NOMO-1 treated with DMSO at 0.1 percent for 48 hours (cell line): ENCODE results near the gene PPFIA3.
"Not testable (repeated sequence)": the region's sequence is repeated elsewhere in the genome, so short reads cannot be mapped to it uniquely, and the experiment has no call there.

ENCODE experiments used
- DNase-seq: peaks from one replicate; lab custom pipeline; 2025; ENCODE audit not compliant: unreplicated experiment; lab: John Stamatoyannopoulos, UW

PPFIA3 gene

DNA sequence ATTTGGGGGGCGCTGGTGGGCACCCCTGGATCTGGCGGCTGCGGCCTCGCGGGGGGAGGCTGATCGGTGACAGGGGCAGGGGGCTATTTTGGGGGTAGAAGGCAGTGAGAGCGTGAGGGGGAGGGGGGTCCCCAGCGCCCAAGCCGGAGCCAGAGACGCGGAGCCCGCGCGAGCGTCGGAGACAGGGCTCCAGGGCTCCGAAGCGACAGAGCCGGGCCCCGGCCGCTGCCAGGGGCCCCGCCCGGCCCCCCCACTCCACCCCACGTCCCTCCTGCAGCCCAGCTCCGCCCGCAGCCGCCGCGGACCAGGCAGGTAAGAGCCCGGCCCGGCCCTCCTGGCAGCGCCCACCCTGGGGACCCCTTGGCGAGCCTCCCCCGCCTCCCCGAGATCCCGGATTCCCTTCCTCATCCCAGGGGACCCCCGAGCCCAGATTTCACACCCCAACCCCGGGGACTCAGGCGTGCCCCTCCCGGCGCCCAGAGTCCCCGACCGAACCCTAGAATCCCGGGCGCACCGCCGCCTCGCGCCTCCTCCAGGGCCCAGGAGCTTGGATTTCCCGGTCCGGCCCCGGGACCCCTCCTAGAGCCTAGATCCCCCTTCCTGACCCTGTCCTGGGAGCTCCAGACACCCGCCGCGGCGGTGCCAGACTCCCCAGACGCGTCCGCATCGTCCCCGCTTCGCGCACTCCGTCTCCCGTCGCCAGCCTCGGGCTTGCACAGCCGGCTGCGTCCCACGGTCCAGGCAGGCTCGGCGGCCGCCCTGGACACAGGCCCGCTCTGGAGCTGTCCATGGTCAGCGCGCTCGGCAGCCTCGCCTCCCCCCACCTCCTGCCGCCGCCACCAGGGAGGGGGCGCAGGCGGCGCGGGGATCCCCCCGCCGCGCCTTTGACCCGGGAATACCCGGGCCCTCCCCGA is at the start of gene PPFIA3:
Gene PPFIA3 (plus strand): TSS at position 134 of the 914 bp plus-strand sequence. CDS start 8,330 bp downstream, outside the sequence.
- no peak for DNase-seq

DNA sequence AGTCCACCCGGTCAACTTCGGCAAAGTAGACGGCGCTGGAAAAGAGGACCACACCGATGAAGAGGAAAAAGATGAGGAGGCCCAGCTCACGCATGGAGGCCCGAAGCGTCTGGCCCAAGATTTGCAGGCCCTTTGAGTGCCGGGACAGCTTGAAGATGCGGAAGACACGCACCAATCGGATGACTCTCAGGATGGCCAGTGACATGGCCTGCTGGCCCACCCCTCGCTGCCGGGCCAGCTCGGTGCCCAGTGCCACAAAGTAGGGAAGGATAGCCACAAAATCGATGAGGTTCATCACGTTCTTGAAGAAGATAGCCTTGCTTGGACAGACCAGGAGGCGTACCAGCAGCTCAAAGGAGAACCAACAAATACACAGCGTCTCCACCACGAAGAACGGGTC is 48.9 kb upstream of the PPFIA3 start:
- no peak for DNase-seq

DNA sequence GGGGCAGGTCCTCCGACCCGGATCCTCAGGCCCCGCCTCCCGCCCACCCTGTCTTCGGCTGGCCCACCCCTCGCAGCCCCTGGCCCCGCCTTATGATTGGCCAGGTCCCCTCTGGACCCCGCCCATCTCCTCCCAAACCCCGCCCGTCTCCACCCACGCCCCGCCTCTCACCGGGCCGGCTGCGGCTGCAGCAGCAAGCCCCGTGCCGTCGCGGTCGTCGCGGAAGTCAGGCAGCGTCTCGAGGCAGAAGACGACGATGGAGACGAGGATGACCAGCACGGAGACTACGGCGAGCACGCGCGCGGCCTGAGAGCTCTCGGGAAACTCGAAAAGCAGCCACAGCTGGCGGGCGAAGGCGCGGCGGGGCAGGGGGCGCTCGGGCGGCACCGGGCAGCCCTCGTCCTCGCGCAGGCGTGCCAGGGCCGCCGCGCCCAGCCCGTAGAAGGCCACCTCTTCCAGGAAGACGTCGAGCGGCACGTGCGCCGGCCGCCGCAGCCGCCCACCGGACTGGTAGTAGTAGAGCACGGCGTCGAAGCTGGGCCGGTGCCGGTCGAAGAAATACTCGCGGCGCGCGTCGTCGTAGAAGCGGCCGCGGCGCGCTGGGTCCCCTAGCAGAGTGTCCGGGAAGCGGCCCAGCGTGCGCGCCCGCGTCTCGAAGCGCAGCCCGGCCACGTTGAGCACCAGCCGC is 47.3 kb upstream of the PPFIA3 start:
- DNase-seq: no peak

DNA sequence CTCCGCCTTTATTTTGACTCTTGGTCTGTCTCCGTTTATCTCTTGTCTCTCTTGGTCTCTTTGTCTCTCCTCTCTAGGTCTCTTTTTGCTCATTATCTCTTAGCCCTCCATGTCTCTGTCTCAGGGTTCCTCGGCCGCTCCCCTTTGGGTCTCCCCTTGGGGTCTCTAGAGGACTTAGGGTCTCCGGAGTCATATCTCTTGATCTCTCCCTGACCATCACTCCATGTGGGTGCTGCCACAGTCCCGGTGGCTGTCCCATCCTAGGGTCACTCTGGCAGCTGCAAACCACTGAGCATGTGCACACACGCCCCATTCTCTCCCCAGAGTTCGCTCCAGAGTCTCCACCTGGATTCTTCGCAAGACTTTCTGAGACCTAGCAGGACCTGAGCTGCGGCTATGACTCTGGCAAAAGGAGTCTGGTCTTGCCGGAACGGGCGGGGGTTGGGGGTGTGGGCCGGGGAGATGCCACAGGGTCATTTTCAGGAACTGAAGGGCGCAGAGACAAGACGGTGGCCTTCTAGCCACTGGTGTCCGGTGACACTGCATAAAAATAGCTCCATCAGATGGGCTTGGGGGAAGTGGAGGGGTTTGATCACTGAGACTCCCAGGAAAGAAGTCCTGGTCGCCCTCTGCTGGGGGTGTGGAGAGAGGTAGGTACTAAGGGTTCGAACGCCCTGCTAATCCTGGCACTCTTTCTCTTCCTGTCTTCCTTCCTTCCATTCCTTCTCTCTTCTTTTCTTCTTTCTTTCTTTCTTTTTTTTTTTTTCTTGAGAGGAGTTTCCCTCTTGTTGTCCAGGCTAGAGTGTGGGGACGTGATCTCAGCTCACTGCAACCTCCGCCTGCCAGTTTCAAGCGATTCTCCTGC is 45.6 kb upstream of the PPFIA3 start:
- DNase-seq: peak; percentile 18

DNA sequence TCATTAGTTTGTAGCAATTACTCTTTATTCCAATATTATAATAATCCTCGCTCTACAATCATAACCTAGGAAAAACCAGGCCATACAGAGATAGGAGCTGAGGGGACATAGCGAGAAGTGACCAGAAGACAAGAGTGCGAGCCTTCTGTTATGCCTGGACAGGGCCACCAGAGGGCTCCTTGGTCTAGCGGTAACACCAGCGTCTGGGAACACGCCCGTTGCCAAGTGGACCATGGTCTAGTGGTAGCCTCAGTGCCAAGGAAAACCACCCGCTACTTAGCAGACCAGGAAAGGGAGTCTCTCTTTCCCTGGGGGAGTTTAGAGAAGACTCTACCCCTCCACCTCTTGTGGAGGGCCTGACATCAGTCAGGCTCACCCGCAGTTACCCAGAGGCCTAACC is 44.5 kb upstream of the PPFIA3 start:
- DNase-seq: not testable (repeated sequence)

DNA sequence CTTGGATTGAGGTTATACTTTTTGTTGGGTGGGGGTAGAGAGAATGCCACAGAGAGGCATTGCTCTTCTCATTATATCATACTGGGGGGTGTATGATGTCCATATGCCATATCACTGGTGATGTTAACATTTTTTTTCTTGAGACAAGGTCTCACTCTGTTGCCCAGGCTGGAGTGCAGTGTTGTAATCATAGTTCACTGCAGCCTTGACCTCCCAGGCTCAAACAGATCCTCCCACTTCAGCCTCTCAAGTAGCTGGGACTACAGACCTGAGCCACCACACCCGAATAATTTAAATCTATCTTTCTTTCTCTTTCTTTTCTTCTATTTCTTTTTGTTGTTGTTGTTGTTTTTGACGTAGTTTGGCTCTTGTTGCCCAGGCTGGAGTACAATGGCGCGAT is 39.0 kb upstream of the PPFIA3 start:
- no peak for DNase-seq

DNA sequence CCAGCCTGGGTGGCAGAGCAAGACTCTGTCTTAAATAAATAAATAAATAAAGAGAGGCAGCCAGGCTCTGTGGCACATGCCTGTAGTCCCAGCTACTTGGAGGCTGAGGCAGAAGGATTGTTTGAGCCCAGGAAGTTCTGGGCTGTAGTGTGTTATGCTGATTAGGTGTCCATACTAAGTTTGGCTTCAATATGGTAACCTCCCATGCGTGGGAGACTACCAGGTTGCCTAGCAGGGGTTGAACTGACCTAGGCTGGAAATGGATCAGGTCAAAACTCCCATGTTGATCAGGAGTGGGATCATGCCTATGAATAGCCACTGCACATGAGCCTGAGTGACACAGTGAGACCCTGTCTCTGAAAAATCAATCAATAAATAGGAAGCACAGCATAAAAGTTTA is 38.1 kb upstream of the PPFIA3 start:
- no peak for DNase-seq

DNA sequence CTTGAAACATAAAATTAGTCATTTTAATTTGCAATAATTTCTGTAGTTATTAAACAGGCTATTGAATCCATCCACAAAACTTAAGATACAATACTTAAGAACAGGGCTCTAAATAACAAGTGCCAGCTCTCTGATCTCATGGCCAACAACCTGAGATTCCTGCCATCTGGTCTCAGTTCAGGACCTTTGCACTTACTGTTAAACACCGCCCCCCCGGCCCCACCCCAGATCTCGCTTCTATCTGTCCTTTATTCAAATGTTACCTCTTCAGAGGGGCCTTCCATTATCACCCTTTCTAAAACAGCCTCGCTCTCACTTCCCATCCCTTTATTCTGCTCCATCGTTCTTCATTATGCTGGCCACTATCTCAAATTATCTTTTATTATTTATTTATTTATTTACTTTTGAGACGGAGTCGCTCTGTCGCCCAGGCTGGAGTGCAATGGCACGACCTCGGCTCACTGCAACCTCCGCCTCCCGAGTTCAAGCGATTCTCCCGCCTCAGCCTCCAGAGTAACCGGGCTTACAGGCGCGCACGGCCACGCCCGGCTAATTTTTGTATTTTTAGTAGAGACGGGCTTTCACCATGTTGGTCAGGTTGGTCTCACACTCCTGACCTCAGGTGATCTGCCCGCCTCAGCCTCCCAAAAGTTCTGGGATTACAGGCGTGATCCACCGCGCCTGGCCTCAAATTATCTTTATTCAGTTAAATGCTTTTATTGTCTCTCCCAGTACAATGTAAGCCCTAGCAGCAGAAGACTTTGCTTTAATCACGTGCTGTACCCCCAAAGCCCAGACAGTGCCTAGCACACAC is 34.9 kb upstream of the PPFIA3 start:
- DNase-seq: no peak

DNA sequence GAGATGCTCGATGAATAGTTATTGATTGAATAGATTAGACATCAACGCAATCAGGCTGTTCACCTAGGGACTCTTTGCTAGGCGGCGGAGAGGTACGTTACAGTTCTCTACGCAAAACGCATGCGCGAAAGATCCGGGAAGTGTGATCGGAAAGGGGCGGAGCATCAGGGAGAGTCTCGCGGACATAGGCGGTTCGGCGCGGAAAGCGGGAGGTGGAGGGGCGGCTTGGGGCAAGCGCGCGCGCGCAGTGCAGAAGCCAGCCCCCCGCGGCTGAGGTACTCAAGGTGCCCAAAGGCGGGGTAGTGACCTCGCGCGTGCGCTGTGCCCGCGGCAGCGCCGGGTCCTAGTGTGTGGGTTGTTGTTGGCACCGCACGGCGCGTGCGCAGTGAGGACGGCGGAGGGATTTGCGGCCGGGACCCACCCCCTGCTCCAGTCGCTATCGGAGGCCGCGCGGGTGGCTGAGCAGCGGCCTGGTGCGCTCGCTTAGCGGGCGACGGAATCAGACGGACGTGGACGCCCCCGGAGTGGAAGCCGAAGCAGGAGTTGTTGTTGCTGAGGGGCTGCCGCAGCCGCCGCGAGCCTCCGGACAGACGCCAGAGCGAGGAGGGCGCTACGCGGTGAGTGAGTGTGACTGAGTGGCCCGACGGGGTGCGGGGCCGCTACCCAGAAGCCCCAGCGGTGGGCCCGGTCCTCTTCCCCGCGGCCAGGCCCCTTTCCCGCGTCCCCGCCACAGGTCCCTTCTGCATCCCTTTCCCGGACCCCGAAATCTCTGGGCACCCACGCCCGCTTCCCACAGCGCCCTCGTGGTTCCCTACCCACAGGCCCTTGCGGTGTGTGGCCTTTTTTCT is 34.1 kb upstream of the PPFIA3 start, which contains the start of gene SNRNP70:
Gene SNRNP70 (plus strand): TSS at position 432 of the 848 bp plus-strand sequence. CDS start 964 bp downstream, outside the sequence.
- peak; percentile 99 for DNase-seq

DNA sequence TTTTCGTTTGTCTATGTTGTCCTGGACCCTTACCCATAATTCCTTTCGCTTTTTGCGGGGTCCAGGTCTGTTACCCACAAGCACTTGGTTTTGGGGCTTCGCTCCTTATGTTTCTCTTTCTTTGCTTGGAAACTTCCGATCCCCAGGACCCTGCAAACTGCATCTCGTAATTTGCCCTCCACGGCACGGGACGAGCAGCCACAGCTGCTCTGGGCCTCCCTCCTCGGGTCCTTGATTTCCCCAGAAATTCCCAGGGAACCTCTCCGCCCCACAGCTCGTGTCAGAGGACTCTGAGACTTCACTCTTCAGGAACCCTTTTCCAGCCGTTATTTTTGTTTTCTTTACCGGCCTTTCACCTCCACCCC is 33.5 kb upstream of the PPFIA3 start:
- no peak for DNase-seq

DNA sequence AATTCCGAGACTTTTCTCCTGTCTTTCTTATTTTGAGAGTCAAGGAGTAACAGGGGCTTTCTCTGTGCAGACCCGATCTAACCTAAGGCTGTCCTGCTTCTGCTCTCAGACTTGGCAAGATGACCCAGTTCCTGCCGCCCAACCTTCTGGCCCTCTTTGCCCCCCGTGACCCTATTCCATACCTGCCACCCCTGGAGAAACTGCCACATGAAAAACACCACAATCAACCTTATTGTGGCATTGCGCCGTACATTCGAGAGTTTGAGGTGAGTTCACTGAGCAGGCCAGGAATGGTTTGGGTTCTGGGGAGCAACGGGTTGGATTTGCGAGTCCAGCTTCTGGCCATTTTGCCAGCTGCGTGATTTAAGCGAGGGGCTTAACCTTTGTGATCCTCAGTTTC is 33.0 kb upstream of the PPFIA3 start:
- DNase-seq: no peak

DNA sequence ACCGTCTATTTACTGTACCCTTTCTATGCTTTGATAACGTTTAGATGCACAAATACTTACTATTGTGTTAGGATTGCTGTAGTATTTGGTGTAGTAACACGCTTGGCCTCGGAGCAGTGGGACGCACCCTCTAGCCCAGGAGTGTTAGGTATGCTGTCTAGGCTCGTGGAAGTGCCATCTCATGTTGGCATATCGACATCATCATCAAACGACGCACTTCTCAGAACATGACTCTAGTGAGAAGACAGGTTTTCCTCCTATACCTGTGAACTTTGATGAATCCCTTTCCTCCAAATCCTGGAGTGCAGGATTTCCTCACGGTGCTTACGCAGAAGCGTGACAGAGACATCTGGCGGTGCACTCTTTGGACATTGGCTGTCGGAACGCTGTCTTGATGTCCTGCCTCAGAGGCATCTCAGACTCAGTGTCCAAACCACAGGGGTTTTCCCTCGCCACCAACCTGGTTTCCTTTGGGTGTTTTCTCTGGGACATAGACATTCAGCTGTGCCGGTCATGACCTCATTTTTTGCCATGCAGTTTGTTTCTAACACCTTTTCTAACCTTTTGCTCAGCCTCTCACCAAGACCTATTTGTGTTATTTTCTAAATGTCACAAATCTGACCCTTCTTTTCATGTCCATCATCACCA is 27.8 kb upstream of the PPFIA3 start:
- DNase-seq: no peak

DNA sequence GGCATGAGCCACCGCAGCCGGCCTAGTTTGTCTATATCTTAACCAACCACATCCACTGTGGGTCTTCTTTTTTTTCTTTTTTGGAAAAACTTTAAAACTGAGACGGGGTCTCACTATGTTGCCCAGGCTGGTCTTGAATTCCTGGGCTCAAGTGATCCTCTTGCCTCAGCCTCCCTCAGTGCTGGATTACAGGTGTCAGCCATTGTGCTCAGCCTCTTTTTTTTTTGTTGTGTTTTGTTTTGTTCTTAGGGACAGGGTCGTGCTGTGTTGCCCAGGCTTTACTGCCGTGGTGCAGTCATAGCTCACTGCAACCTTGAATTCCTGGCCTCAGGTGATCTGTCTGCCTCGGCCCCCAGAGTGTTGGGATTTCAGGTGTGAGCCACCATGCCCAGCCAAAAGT is 26.7 kb upstream of the PPFIA3 start:
- DNase-seq: no peak

DNA sequence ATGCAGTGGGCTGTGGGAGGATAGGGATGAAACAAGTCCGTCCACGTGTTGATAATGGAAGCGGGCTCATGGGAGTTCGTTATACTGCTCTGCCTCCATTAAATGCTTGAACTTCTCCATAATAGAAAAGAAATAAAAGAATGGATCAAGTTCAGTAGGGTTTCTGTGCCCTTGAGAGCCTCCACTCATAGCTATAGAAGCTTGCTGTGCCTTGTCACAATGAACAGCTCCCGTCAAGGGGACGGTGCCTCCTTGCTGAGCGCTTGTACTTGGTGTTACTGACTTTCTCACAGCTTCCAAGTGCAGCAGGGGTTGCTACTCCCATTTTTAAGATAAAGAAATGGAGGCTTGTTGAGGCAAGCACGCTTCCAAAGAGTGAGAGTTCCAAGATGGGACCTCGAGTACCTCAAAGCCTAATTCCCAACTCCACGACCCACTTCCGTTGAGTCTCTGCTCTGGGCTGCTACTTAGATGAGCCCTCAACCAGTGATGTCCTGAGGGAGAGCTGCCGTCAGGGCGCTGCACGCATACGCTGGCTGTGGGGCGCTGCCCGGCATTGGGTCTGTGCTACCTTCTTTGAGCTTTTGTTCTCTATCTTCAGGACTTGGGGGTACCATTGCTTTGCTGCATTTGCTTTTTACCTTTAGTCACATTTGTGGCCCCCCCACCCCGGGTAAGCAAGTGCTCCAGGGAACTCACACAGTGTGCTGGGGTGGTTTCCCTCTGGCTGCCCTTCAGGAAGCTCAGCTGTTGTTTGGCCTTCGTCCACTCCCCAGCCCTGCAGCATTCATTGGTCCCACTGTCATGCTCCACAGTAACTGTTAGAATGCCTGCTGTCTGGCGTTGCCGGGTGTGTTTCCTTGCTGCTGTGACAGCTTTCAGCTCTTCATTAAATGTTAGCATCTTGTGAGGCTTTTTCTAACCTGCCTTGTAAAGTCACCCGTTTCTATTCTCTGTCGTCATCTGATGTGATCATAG is 24.6 kb upstream of the PPFIA3 start:
- DNase-seq: no peak

DNA sequence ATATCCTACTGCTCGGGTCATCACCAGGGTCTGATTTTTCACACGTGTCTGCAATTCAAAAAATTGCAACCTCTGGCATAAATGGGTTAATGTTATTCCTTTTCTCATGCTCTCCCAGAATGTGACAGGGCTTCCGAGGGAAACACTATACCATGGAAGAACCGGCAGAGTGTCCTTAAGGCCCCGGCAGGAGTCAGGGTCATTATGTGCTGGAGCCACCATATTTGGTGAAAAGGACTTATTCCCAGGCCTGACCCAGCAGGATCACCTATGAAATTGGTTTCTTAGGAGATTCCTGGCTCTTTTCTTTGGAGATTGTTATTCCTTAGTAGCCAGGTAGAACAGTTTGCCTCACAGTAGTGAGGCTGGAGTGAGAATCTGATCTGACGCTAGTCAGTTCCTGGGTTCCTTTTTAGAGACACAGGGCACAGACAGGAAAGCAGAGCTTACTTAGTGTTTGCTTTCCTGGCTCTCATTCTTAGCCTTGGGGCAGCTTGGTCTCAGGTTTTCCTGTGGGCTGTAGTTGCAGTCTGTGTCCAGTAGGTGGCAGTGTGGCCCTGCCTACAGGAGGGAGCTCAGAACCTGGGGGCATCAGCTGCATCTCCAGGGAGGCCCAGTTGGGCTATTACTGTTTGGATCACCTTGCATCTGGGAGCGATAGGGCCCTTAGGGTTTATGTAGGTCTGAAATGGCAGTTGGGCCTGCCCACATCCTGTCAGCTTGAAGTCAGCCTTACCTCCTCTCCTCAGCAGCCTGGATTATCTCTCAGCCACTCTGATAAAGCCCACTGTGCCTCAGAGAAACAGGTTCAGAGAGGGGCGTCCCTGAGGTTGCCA is 21.7 kb upstream of the PPFIA3 start:
- peak; percentile 71 for DNase-seq

DNA sequence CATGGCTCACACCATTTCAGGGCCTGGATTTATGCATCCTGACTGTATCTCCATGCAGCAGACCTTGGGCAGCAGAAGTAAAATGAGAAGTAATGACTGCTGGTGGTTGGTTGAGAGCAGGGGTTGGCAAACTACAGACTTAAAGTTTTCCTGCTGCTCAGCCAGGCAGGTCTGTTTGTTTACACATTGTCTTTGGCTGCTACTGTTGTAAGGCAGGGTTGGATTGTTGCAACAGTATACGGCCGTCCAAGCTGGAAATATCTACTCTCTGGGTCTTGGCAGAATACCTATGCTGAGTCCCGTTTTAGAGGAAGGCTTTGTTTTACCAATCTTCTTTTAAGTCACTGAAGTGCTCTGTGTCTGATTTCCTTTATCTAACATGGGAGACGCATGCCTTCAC is 20.5 kb upstream of the PPFIA3 start:
- no peak for DNase-seq

DNA sequence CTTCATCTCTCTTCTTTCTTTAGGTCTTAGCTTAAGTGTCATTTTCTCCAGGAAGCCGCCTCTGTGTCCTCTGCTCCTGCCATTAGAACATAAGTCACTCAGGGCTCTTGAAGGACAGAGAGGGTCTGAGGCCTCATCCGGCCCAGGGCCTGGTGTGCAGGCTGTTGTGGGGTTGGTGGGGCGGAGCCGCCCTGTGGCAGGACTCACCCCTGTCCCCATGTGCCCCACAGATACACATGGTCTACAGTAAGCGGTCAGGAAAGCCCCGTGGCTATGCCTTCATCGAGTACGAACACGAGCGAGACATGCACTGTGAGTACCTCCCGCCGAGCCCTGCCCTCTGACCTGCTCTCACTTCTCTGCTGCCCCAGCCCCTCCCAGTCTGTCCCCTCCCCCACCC is 18.2 kb upstream of the PPFIA3 start:
- DNase-seq: no peak
